K562 (cell line): ENCODE results near the gene ABCC11.

ENCODE experiments used
- CBX5 ChIP-seq: IDR thresholded peaks from 2 replicates; pipeline ENCODE4 v1.6.1; 2014; ENCODE audit warnings: low read depth, borderline replicate concordance
- CEBPB ChIP-seq: fragments of 450-650 bp; IDR thresholded peaks from 2 replicates; pipeline ENCODE4 v1.6.1; 2016; ENCODE audit warnings: missing genetic modification characterization, missing compliant biosample characterization
- CTCF ChIP-seq, 3 experiments: IDR thresholded peaks in 2 of 3; conservative IDR thresholded peaks in 1 of 3; 2 replicates each; pipeline ENCODE4 v1.5.1; 2011 to 2012; ENCODE audit warnings: low read length in 3 of 3, mild to moderate bottlenecking in 3 of 3, control low read depth in 2 of 3, improper control_type of control experiment in 1 of 3, inconsistent platforms in 1 of 3, low read depth in 1 of 3, mixed read lengths in 1 of 3, moderate library complexity in 1 of 3; ENCODE audit not compliant: insufficient read depth in 2 of 3
- GABPA ChIP-seq: fragments of 200-800 bp; sonication (Bioruptor generic); conservative IDR thresholded peaks from 2 replicates; pipeline ENCODE4 v1.6.1; 2016; ENCODE audit warnings: low read depth, missing genetic modification characterization, missing compliant biosample characterization
- HOMEZ ChIP-seq: fragments of 250-450 bp; sonication (Bioruptor Pico); IDR thresholded peaks from 2 replicates; pipeline ENCODE4 v1.4.0; 2020; ENCODE audit warnings: mild to moderate bottlenecking, moderate library complexity
- MXI1 ChIP-seq: IDR thresholded peaks from 2 replicates; pipeline ENCODE4 v1.6.1; 2011; ENCODE audit warnings: low read depth, mild to moderate bottlenecking, improper control_type of control experiment, low read length
- NR3C1 ChIP-seq: sonication (generic); formaldehyde crosslinking; IDR thresholded peaks from 2 replicates; pipeline ENCODE4 v1.8.1; 2022; ENCODE audit warnings: missing genetic modification reagents
- RFX5 ChIP-seq: IDR thresholded peaks from 2 replicates; pipeline ENCODE4 v1.6.1; 2011; ENCODE audit warnings: low read depth, mild to moderate bottlenecking, improper control_type of control experiment, low read length
- SRSF1 ChIP-seq: fragments of 200-400 bp; formaldehyde crosslinking; IDR thresholded peaks from 2 replicates; pipeline ENCODE4 v1.6.1; 2017; ENCODE audit warnings: mild to moderate bottlenecking, low read depth, low read length, moderate library complexity
- THAP12 ChIP-seq: fragments of 250-450 bp; sonication (Bioruptor Pico); IDR thresholded peaks from 2 replicates; pipeline ENCODE4 v1.9.0; 2021; ENCODE audit warnings: mild to moderate bottlenecking, inconsistent platforms
- YY1 ChIP-seq, 3 experiments: IDR thresholded peaks; 2 replicates each; pipeline ENCODE4 v1.6.1; 2011; ENCODE audit warnings: low read length in 2 of 3, mild to moderate bottlenecking in 2 of 3, moderate library complexity in 2 of 3, borderline replicate concordance in 1 of 3, control low read depth in 1 of 3, low read depth in 1 of 3; ENCODE audit not compliant: insufficient read depth in 3 of 3, insufficient replicate concordance in 2 of 3, control insufficient read depth in 1 of 3, insufficient read length in 1 of 3; ENCODE audit errors: extremely low read depth in 1 of 3
- ZBTB34 ChIP-seq: fragments of 250-450 bp; sonication (Bioruptor Pico); IDR thresholded peaks from 2 replicates; pipeline ENCODE4 v1.8.0; 2021; ENCODE audit warnings: mild to moderate bottlenecking, moderate library complexity
- ZKSCAN1 ChIP-seq: fragments of 150-350 bp; IDR thresholded peaks from 2 replicates; pipeline ENCODE4 v1.6.1; 2016; ENCODE audit warnings: low read depth, low read length

GRCh38 chr16:48168075-48168474 is 79.3 kb downstream of the ABCC11 start:
- TF ChIP-seq ZBTB34 (no peak), RFX5 (no peak), NR3C1 (CRISPR knock-in tag) (no peak), CEBPB (tag) (no peak), THAP12 (CRISPR knock-in tag) (no peak), GABPA (tag) (no peak), ZKSCAN1 (no peak), HOMEZ (CRISPR knock-in tag) (no peak), MXI1 (no peak), SRSF1 (no peak), CBX5 (no peak), YY1 (IDR thresholded peaks at IDR 0.05; ENCODE audit: borderline replicate concordance in 1 of 3, control insufficient read depth in 1 of 3, extremely low read depth in 1 of 3, insufficient read depth in 3 of 3, insufficient read length in 1 of 3, insufficient replicate concordance in 2 of 3, low read depth in 1 of 3, low read length in 2 of 3) (no peak), CTCF (IDR thresholded peaks at IDR 0.05 in 2 of 3, conservative IDR thresholded peaks at IDR 0.05 in 1 of 3; ENCODE audit: insufficient read depth in 2 of 3, low read depth in 1 of 3, low read length in 3 of 3) (no peak)
